HCEC 1CT (cell line): ENCODE data around the gene BABAM2.
"Not testable (repeated sequence)": the region's sequence is repeated elsewhere in the genome, so short reads cannot be mapped to it uniquely, and the experiment has no call there.

Source experiments
- DNase-seq: peaks from one replicate; pipeline ENCODE4 v3.0.0-alpha.2; 2017

The BABAM2 gene

GRCh38 chr2:27881815-27882583 is 8.5 kb upstream of the BABAM2 start:
- DNase-seq: not testable (repeated sequence)

DNA sequence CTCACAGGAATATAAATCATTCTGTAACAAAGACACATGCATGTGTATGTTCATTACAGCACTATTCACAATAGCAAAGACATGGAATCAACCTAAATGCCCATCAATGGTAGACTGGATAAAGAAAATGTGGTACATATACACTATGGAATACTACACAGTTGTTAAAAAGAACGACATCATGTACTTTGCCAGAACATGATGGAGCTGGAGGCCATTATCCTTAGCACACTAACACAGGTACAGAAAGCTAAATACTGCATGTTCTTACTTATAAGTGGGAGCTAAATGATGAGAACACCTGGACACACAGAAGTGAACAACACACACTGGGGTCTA is 8.0 kb upstream of the BABAM2 start:
- not testable (repeated sequence) for DNase-seq

GRCh38 chr2:27884601-27885000 is 5.9 kb upstream of the BABAM2 start:
- no peak for DNase-seq

GRCh38 chr2:27885234-27885633 is 5.3 kb upstream of the BABAM2 start:
- peak; percentile 57 for DNase-seq

GRCh38 chr2:27885661-27886060 is 4.9 kb upstream of the BABAM2 start:
- DNase-seq: peak; percentile 46

GRCh38 chr2:27886322-27886721 is 4.2 kb upstream of the BABAM2 start:
- no peak for DNase-seq

- no peak for DNase-seq
These were observed 3.4 kb upstream of the BABAM2 start for GRCh38 chr2:27887111-27887510.

DNA sequence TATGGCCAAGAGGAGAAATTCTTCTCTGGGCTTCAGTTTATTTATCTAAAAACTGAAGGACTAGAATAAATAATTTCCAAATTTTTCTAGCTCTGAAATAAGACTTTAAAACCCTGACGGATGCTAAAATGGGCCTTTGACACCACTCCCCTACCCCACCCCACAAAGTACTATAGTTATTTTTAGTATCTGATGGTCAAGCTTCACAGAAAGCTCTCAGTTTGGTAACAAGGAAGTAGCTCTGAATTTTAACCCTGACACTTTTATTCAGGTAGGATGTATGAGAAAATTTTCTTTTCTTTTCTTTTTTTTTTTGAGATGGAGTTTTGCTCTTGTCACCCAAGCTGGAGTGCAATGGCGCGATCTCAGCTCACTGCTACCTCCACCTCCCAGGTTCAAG is 2.7 kb upstream of the BABAM2 start:
- DNase-seq: no peak

GRCh38 chr2:27888790-27889189 is 1.7 kb upstream of the BABAM2 start:
- DNase-seq: peak; percentile 10

DNA sequence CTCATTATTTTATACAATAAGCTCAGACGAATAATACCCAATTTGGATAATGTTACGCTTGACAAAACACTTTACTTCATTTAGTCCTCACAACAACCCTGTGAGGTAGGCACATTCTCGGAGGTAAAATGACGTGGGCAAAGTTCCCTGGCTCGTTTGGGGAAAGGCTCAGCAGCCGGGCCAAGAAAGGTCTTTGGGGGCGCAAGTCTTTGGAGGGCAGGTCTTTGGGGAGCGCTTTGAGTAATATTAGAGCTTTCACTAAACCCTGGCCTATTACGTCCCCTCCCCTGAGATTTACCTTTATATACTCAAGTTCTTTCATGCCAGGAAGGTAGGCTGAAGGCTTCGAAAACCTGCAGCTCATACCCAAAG is 769 bp upstream of the BABAM2 start:
- DNase-seq: no peak

DNA sequence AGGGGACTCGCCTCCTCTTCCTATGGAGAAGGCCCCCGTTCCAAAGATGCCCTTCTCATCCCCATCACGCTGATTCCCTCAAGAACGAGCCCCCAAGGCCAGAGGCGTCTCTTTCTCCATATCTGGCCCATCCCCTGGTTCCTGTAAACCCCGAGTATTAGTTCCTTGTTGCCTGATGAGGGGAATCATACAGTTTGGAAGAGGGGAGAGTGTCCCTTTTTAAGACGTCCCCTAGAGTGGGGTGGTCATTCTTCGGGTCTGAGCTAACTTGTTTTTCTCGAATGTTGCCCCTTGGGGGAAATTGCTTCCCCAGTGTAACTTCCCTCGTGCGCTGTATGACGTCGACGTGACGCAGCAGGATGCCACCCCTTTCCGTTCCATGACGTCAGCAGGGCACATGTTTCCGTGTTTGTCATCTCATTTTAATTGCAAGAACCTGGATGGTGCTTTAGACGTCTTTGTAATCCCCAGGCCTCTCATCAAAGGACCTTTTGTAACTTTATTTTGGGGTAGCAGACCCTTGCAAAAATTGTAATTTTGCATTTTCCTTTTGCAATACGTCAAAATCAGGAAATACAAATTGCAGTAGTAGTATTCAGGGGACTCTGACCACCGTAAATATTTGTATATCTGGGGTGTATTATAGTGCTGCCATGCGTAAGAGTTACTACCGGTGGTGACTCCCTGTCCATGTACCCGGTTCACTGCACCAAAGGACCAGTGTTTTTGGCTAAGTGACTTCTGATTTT is 569 bp downstream of the BABAM2 start:
- DNase-seq: peak; percentile 79

- DNase-seq: no peak
These were observed 1.2 kb downstream of the BABAM2 start for GRCh38 chr2:27891673-27892105.

DNA sequence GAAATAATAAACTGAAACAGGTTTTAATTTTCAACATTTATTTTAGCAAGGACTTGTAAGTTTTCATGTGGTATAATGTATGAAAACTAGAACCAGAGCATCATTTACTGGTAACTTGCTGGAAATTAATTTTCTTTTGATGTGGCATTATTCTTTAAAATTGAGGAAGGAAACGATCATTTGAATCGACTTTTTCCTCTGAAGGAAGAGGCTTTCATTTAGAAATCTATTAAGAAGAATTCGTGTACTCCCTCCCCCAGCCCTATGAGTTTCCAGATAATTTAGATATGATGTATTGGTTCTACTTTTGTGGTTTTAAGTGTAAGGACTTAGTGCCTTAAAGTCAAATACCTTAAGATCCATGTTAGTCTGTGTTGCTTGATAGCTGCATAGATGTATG is 2.5 kb downstream of the BABAM2 start:
- no peak for DNase-seq

- no peak for DNase-seq
These were observed 7.2 kb downstream of the BABAM2 start for GRCh38 chr2:27897717-27898116.

DNA sequence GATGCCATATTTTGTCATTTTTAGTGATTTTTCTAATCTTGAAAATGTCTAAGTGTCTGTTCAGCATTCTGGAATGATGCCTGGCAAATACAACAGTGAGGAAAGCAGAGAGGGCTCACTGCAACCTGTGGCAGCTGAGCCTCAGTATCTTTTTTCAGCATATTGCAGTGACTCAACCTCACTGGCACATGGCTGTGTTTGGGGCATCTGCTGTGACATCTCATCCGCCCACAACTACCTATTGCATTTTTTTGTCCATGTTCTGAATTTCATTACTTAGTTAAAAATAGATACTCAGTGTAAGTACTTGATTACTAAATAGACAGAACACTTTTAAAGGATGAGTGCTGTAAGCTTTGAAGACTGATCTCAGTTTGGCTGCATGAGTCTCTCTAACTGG is 10.7 kb downstream of the BABAM2 start:
- DNase-seq: no peak

DNA sequence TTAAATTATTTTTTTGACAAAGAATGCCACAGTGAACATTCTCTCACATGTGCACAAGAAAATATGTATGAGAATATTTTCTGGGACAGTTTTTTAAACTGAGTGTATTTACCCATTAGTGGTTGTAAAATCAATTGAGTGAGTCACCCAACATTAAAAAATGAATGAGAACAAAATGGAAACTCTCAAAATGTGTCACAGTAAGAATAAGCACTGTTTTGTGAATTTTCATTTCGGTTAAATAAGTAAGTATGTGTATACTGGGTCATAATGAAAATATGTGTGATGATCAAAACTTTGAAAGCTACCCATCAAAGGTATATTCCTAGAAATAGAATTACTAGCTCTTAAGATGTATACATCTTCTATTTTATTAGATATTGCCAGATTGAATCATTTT is 11.6 kb downstream of the BABAM2 start:
- no peak for DNase-seq

GRCh38 chr2:27903018-27903417 is 12.5 kb downstream of the BABAM2 start:
- no peak for DNase-seq

GRCh38 chr2:27903649-27904404 is 13.3 kb downstream of the BABAM2 start:
- peak; percentile 44 for DNase-seq

DNA sequence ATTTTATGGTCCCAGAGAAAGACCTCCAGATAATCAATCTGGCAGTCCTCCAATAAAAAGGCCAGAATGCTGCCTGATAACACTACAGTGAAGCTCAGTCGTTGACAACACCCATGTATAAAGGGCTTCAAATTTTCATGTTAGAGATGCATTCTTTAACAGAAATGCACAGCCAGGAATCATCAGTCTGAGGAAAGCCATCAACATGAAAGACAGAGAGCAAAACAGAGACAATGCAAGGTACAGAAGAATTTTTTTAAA is 13.8 kb downstream of the BABAM2 start:
- no peak for DNase-seq

DNA sequence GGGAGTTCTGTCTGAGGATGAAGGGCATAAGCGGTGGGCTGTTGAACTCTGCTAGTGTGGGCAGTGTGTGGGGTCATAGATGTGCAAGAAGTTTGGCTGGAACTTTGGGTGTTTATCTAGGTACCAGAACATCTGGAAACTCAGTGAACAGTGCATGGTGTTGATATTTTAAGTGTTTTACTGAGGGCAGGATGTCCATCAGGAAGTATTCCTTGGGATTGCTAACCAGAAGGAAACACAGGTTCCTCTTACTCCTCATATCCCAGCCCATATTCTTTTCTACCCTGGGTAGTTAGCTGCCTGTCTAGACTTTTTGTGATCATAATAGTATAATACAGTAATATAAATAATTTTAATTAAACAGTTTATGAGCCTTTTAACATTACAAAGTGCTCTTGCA is 15.5 kb downstream of the BABAM2 start:
- DNase-seq: no peak

DNA sequence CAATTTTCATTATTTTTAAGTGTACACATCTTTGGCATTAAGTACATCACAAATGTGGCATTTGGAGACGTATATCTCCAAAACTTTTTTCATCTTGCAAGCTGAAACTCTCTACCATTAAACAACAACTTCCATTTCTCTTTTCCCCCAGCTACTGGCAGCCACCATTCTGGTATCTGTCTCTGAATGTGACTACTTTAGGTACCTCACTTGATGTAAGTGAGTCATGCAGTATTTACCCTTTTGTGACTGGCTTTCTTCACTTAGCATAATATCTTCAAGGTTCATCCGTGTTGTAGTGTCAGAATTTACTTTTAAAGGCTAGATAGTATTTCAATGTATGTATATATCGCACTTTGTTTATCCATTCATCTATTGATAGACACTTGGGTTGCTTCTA is 17.0 kb downstream of the BABAM2 start:
- no peak for DNase-seq

DNA sequence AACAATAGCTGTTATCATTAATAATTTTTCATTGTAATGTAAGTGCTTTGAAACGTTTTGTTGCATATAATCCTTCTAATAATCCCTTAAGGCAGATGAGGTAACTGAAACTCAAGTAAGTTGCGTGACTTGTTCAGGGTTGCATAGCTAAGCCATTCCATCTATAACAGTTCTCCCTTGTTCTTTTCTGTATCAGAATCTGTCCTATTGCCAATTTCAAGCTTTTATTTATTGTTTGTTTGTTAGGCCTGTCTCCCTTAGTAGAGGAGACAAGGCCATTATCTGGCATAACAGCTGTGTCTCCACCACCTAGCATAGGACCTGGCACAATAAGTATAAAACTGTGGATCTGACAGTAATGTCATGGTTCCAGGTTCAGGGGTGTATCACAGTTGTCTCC is 19.4 kb downstream of the BABAM2 start:
- DNase-seq: no peak

DNA sequence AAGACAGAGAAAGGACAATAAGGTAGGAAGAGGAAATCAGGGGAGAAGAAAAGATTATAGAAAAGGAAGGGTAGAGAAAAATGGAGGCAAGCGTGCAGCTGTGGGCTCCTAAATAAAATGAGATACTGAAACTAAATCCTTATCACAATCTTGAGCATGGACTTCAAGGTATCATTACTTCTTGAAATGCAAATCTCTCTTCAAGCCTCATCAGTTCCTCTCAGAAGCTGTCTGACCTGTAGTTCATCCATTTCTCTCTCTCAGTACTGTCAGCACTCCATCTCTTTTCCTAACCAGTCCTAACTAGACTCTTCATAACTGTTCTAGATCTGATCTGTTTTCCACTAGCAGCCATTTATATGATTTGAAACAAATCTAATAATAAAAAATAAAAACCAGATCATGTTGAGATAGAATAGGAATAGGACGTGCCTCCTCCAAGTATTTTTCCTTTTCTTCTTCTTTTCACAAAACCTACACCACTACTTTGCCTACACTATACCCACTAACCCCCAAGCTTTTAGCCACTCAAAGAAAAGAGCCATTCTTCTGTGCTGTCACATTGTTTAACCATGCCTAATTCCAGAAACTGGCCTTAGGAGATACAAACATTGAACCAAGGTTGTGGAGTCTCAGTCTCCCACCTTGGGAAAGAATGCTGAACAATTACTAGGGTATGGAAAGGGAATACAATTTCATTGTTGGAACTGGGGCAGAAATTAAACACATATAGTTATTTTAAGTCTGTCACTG is 21.1 kb downstream of the BABAM2 start:
- DNase-seq: no peak
